Measurements from ENCODE around the gene DOHH.

- TF ChIP-seq EZH2 (IDR thresholded peaks at IDR 0.05) = no peak
- no peak for TF ChIP-seq POLR2AphosphoS5 (IDR thresholded peaks at IDR 0.05; ENCODE audit: borderline replicate concordance, low read depth, low read length)
- no peak for TF ChIP-seq FOXP2 (optimal IDR thresholded peaks at IDR 0.05; ENCODE audit: control extremely low read depth, extremely low read length, insufficient read depth)
Observed at GRCh38 chr19:3474010-3474409, 26.5 kb downstream of the DOHH start.
